Suprapubic skin (tissue), 4 donors: ENCODE measurements around the gene IP6K1.

ENCODE experiments used
- CTCF ChIP-seq, 2 donors: fragments of 200-600 bp in 1 of 2; fragments of 450-650 bp in 1 of 2; sonication (generic) in 1 of 2; IDR thresholded peaks; one replicate each; pipeline ENCODE4 v1.5.1; 2016 to 2019; ENCODE audit warnings: antibody characterized with exemption in 2 of 2, mild to moderate bottlenecking in 1 of 2, moderate library complexity in 1 of 2
- POLR2A ChIP-seq, 2 donors: fragments of 450-650 bp; IDR thresholded peaks; one replicate each; pipeline ENCODE4 v1.6.1; 2017; ENCODE audit warnings: antibody characterized with exemption in 2 of 2, mild to moderate bottlenecking in 2 of 2, moderate library complexity in 2 of 2
- POLR2AphosphoS5 ChIP-seq, 3 donors: sonication (generic); formaldehyde crosslinking; IDR thresholded peaks; one replicate each; pipeline ENCODE4 v1.6.1; 2017; ENCODE audit warnings: antibody characterized with exemption in 3 of 3

GRCh38 chr3:49761661-49762060 is 24.7 kb downstream of the IP6K1 start:
- TF ChIP-seq POLR2AphosphoS5 (IDR thresholded peaks at IDR 0.05) (no peak), POLR2A (IDR thresholded peaks at IDR 0.05) (no peak), CTCF (IDR thresholded peaks at IDR 0.05) (no peak)
